Anterior cingulate cortex (tissue), 58 donors: Measurements from ENCODE around the gene CDC27.
"Not testable (repeated sequence)": the region's sequence is repeated elsewhere in the genome, so short reads cannot be mapped to it uniquely, and the experiment has no call there.

ENCODE experiments used
- DNase-seq, 58 donors: peaks; one replicate each; lab custom pipeline; 2025; lab: John Stamatoyannopoulos, UW

CDC27 gene

DNA sequence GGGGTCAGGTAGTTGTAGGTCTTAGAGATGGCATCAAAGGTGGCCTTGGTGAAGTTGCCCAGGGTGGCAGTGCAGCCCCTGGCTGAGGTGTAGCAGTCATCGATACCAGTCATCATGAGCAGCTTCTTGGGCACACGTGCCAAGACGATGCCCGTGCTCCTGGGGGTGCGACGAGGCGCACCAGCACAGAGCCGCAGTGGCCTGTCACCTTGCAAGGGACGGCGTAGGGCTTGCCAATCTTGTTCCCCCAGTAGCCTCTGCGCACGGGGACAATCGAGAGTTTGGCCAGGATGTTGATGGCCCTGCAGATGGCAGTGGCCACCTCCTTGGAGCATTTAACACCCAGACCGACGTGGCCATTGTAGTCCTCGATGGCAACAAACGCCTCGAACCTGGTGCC is 29.8 kb downstream of the CDC27 start:
- DNase-seq, result no peak

DNA sequence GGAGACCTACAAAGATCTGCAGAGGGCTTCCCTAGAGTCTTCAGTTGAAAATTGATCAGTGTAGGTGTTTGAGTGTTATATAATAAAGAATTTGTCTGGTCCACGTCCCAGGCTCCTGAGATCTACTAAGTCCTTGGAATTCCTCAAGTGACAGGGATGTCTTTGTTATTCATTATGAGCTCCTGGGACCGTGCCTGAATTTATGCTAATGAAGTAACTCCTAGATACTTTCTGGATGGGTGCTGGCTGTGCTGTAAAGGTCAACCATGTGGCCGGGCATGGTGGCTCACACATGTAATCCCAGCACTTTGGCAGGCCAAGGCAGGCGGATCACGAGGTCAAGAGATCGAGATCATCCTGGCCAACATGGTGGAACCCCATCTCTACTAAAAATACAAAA is 43.7 kb downstream of the CDC27 start:
- DNase-seq, result no peak

DNA sequence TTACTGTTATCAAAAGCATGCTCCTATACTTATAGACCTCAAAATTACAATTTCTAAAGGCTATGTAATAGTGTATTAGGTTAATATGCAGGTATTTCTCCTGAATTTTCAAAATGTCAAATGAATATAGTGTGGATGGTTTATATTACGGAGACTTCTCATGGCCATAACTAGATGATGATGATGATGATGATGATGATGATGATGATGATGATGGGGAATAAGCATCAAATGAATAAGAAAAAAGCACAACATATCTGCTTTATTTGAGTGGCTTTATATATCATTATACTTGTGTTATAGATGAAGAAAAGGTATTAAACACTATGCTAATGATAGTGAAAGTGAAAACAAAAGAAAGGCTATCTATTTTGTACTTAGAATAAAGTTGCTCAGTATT is 53.9 kb downstream of the CDC27 start:
- DNase-seq, result no peak

DNA sequence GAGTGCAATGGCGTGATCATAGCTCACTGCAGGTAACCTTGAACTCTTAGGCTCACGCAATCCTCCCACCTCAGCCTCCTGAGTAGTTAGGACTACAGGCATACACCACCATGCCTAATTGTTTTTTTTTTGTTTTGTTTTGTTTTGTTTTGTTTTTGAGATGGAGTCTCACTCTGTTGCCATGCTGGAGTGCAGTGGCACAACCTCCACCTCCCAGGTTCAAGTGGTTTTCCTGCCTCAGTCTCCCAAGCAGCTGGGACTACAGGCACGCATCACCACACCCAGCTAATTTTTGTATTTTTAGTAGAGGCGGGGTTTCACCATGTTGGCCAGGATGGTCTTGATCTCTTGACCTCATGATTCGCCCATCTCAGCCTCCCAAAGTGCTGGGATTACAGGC is 54.7 kb downstream of the CDC27 start:
- not testable (repeated sequence) for DNase-seq

DNA sequence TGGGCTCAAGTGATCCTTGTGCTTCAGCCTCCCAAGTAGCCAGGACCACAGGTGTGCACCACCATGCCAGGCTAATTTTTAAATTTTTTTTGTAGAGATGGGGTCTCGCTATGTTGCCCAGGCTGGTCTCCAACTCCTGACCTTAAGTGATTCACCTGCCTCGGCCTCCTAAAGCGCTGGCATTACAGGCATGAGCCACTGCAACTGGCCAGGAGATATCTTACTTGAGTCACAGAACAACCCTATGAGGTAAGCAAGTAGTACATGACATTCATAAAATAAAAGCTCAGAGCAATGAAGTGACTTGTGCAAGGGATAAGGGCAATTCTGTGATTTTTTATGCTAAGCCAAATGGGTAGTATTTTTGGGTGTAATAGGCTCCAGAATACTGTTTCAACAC is 57.3 kb downstream of the CDC27 start:
- no peak for DNase-seq

- DNase-seq, result not testable (repeated sequence)
Measured at GRCh38 chr17:47126835-47127234, 62.3 kb downstream of the CDC27 start.

- not testable (repeated sequence) for DNase-seq
Measured at GRCh38 chr17:47123262-47123661, 65.8 kb downstream of the CDC27 start.

DNA sequence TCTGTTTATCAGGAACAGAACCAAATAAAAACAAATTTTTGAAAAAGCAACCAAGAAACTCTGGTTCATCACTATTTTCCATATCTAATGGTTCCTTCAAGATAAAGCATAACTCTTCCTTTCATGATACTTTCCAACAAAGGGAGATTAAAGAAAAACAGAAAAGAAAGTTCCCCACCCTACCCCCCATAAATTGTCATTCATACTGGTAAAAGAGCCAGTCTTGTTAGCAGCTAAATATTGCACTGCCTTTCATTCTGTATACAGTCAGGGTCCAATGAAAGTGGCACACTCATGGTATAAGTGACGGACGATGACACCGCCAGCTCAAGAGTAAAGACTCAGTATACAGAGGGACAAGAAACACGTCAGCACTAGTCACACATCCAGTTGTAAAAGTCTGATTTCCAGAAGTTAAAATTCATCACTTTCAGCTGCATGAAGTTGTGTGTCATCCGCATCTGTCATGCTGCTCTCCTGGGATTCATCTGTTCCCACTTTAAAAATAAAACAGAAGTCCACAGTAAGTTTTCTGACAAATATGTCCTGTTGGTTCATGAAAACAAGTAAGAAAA is 68.5 kb downstream of the CDC27 start:
- DNase-seq, result no peak

GRCh38 chr17:47119746-47120520 is 69.2 kb downstream of the CDC27 start:
- DNase-seq, result no peak

GRCh38 chr17:47117386-47117785 is 71.7 kb downstream of the CDC27 start:
- no peak for DNase-seq

GRCh38 chr17:47106130-47106529 is 83.0 kb downstream of the CDC27 start:
- no peak for DNase-seq

- not testable (repeated sequence) for DNase-seq
Measured at GRCh38 chr17:47105246-47105645, 83.8 kb downstream of the CDC27 start.

DNA sequence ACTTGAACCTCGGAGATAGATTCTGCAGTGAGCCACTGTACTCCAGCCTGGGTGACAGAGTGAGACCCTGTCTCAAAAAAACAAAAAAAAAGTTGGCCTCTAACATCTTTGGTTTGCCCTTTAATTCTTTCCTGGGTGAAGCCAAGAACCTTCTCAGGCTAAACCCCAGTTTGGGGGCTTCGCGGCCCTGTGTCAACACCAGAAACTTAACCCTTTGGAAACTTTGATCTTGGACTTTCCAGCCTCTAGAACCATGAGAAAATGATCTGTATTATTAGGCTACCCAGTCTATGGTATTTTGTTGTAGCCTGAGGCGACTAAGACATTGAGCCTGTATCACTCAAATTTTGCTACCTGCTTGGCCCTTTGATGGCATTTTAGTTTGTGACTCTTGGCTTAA is 86.2 kb downstream of the CDC27 start:
- no peak for DNase-seq

- peak; percentile 43 to 94 (median 86) for DNase-seq
Measured at GRCh38 chr17:47099987-47100711, 88.9 kb downstream of the CDC27 start.

DNA sequence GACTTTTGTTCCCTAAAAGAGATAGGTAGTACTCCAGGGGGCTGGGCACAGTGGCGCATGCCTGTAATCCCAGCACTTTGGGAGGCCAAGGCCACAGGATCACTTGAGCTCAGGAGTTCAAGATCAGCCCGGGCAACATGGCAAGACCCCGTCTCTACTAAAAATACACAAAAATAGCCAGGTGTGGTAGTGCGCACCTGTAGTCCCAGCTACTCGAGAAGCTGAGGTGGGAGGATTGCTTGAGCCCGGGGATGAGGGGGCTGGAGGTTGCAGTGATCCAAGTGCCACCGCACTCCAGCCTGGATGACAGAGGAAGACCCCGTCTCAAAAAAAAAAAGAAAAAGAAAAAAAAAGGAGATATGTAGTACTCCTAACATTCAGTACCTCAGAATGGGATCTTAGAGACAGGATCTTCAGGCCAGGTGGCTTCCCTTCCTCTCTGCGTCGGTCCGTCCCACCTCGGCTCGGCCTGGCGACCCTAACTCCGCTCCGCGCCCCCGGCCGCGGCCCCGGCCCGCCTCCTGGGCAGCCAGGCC is 89.6 kb downstream of the CDC27 start:
- DNase-seq, result no peak

DNA sequence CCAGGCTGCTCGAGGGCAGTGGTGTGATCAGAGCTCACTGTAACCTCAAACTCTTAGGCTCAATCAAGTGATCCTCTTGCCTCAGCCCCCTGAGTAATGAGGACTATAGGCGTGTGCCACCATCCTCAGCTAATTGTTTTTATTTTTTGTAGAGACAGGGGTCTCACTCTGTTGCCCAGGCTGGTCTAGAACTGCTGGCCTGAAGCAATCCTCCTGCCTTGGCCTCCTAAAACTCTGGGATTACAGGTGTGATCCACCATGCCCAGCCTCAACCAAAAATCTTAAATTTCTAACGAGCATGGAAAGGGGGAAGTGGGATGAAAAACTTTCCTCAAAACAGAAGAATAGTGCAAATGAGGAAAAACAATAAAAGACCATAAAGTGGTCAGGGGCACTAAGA is 92.8 kb downstream of the CDC27 start:
- no peak for DNase-seq

DNA sequence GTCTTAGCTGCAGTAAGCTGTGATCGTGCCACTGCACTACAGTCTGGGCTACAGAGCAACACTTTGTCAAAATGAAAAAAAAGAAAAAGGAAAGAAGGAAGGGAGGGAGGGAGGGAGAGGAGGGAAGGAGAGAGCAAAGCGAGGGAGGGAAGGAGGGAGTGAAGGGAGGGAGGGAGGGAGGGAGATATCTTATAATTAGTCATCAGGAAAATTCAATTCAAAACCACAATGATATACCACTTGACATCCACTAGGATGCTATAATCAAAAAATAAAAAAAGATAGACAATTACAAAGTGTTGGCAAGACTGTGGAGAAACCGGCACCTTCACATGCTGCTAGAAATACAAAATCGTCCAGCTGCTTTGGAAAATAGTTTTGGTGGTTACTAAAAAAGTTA is 93.8 kb downstream of the CDC27 start:
- no peak for DNase-seq

DNA sequence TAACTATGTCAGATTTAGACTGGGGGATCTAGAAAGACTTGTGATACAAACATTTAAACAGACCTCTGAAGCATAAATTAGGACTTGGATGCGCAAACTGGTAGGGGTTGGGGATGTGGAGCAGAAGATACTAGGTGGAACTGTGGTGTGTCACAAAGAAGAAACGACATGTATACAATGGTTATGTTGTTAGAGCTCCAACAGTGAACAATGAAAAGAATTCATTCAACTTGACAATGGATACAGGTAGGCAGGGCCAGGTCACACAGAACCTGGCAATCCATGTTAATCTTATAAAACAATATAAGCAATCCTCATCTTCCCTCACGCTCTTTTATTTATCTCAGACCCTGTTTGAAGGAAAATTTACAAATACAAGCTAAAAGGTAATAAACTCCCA is 102.0 kb downstream of the CDC27 start:
- no peak for DNase-seq

GRCh38 chr17:47085736-47086135 is 103.4 kb downstream of the CDC27 start:
- DNase-seq, result no peak

GRCh38 chr17:47078801-47079200 is 110.3 kb downstream of the CDC27 start:
- no peak for DNase-seq

DNA sequence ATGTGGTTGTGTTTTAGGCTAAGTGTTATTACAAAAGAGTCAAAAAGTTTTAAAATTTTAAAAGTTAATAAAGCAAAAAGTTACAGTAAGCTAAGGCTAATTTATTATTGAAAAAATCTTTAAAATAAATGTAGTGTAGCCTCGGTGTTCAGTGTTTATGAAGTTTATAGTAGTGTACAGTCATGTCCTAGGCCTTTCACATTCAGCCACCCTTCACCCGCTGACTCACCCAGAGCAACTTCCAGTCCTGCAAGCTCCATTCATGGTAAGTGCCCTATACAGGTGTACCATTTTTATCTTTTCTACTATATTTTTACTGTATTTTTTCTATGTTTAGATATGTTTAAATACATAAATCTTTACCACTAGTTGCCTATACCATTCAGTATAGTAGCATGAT is 111.5 kb downstream of the CDC27 start:
- no peak for DNase-seq
